ENCODE results near the gene BICD2.

The BICD2 gene

DNA sequence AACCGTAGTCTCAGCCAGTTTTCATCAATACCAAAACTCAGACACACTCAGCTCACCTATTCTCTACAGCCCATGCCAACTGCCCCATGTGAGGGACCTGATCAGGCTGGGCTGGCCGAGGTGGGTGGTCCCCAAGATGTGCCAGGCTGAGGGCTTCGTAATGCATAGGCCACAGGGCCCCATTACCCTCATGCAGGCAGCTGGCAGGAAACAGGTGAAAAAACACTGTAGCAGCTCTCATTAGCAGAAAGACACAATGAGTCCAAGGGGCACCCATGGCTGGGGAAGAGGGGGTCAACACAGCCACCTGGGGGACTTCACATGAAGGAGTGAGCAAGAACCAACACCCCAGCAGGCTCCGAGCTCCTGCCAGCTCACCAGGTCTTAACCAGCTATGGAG, 102.9 kb downstream of the BICD2 start:
- no peak overlapping the region for H3K4me2 ChIP-seq (ENCODE audit: low read depth, low read length, poor library complexity, severe bottlenecking)
- no peaks in the 10 kb centered on the region for H3K27me3 ChIP-seq (ENCODE audit: low read length)
- H2AFZ ChIP-seq (ENCODE audit: low read depth, low read length, severe bottlenecking) = no peak overlapping the region
- peaks cover 82% of the 10 kb centered on the region for H3K79me2 ChIP-seq (ENCODE audit: insufficient read depth, low read length)
- H3K9ac ChIP-seq (ENCODE audit: low read length) = no peak overlapping the region
- H3K36me3 ChIP-seq (ENCODE audit: low read length) = no peaks in the 10 kb centered on the region
- no peaks in the 10 kb centered on the region for H3K9me2 ChIP-seq (replicated peaks; ENCODE audit: insufficient read depth, low read length)
- no peak overlapping the region for H3K27ac ChIP-seq (ENCODE audit: low read depth, low read length)
- no peaks in the 10 kb centered on the region for H3F3A ChIP-seq (ENCODE audit: insufficient read depth)
- H3K4me3 ChIP-seq (ENCODE audit: insufficient read depth, low read length, poor library complexity, severe bottlenecking) = no peak overlapping the region
- no peaks in the 10 kb centered on the region for H3K9me3 ChIP-seq (ENCODE audit: insufficient read depth, low read length)
- TF ChIP-seq EZH2phosphoT487 (conservative IDR thresholded peaks at IDR 0.05; ENCODE audit: low read length) = no peak
- TF ChIP-seq, protein P1, sequence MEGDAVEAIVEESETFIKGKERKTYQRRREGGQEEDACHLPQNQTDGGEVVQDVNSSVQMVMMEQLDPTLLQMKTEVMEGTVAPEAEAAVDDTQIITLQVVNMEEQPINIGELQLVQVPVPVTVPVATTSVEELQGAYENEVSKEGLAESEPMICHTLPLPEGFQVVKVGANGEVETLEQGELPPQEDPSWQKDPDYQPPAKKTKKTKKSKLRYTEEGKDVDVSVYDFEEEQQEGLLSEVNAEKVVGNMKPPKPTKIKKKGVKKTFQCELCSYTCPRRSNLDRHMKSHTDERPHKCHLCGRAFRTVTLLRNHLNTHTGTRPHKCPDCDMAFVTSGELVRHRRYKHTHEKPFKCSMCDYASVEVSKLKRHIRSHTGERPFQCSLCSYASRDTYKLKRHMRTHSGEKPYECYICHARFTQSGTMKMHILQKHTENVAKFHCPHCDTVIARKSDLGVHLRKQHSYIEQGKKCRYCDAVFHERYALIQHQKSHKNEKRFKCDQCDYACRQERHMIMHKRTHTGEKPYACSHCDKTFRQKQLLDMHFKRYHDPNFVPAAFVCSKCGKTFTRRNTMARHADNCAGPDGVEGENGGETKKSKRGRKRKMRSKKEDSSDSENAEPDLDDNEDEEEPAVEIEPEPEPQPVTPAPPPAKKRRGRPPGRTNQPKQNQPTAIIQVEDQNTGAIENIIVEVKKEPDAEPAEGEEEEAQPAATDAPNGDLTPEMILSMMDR (IDR thresholded peaks at IDR 0.05; ENCODE audit: insufficient read depth, low read length, poor library complexity, severe bottlenecking) = no peak
- no peaks in the 10 kb centered on the region; the same call in 1 of the 2 replicates for H4K20me1 ChIP-seq (ENCODE audit: low read depth, low read length)
